ENCODE measurements around the gene DSG1. TPM values are rescaled to one million over a fixed set of nuclear protein-coding genes. Genes with fewer than 3 reads are reported as not detected.

Gene DSG1
- total RNA-seq = not detected

- H3K4me1 ChIP-seq = no peaks in the 10 kb centered on the region
- H3K4me3 ChIP-seq = no peak within 1 kb of the TSS
- intact Hi-C loops (cut with DNase I) = no loop called here
- DNase-seq (ENCODE audit: extremely low spot score) = no peak
- no peak within 1 kb of the TSS for H3K27ac ChIP-seq (replicated peaks in 1 of 4)
- no peaks in the 10 kb centered on the region for H3K9me3 ChIP-seq
- H3K27me3 ChIP-seq = no peaks in the 10 kb centered on the region
- WGBS = 90% methylated on average over 3 of the region's 3 CpGs
- no peaks in the 10 kb centered on the region for H3K36me3 ChIP-seq
- TF ChIP-seq, protein P1, sequence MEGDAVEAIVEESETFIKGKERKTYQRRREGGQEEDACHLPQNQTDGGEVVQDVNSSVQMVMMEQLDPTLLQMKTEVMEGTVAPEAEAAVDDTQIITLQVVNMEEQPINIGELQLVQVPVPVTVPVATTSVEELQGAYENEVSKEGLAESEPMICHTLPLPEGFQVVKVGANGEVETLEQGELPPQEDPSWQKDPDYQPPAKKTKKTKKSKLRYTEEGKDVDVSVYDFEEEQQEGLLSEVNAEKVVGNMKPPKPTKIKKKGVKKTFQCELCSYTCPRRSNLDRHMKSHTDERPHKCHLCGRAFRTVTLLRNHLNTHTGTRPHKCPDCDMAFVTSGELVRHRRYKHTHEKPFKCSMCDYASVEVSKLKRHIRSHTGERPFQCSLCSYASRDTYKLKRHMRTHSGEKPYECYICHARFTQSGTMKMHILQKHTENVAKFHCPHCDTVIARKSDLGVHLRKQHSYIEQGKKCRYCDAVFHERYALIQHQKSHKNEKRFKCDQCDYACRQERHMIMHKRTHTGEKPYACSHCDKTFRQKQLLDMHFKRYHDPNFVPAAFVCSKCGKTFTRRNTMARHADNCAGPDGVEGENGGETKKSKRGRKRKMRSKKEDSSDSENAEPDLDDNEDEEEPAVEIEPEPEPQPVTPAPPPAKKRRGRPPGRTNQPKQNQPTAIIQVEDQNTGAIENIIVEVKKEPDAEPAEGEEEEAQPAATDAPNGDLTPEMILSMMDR (IDR thresholded peaks at IDR 0.05) = no peak
- no peak for TF ChIP-seq POLR2AphosphoS5 (IDR thresholded peaks at IDR 0.05)
- no peak for TF ChIP-seq POLR2A (IDR thresholded peaks at IDR 0.05; ENCODE audit: low read depth)
- TF ChIP-seq EP300 (IDR thresholded peaks at IDR 0.05) = no peak
These were observed at the start of gene DSG1 for GRCh38 chr18:31317860-31318259. Gene DSG1, plus strand, starts transcription at chr18:31318160. Its CDS starts 141 bp downstream, at chr18:31318301.

DNA sequence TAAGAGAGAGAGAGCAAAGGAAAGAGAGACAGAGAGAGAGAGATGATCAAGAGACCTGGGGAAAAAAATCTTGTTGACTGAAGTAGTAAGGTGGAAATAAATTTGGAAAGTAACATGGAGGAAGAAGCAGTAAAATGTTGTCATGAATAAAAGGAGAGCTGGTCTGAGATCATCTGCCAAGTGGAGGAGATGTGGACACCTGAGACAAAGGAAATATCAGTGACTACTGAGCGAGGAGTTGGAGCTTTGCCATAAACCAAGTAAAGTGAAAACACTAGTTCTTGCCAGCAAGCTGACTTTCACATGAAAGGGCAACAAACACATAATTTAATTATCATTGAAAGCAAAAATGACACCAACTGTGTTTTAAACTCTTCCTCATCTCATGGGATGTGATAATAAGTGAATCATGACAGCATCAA, 49.0 kb upstream of the DSG1 start:
- Histone ChIP-seq H3K4me1 (no peaks in the 10 kb centered on the region), H3K27me3 (no peaks in the 10 kb centered on the region), H3K9me3 (no peaks in the 10 kb centered on the region), H3K27ac (replicated peaks in 1 of 4) (no peak overlapping the region), H3K4me3 (no peak overlapping the region), H3K36me3 (no peaks in the 10 kb centered on the region)
- no peak for TF ChIP-seq POLR2AphosphoS5 (IDR thresholded peaks at IDR 0.05)
- no peak for TF ChIP-seq EP300 (IDR thresholded peaks at IDR 0.05)
- TF ChIP-seq, protein P1 (IDR thresholded peaks at IDR 0.05) = no peak
- TF ChIP-seq POLR2A (IDR thresholded peaks at IDR 0.05; ENCODE audit: low read depth) = no peak
- no peak for DNase-seq (ENCODE audit: extremely low spot score)
- intact Hi-C loops (cut with DNase I) = no loop called here
- WGBS = 51% methylated on average over 1 of the region's 1 CpG

- DNase-seq (ENCODE audit: extremely low spot score) = no peak
- no peak overlapping the region for H3K4me3 ChIP-seq
- WGBS = 69% methylated on average over 6 of the region's 6 CpGs
- no peaks in the 10 kb centered on the region for H3K9me3 ChIP-seq
- H3K4me1 ChIP-seq = peaks cover 0 to 3% (median under 1%) of the 10 kb centered on the region in 4 donors
- H3K27me3 ChIP-seq = no peaks in the 10 kb centered on the region
- no peak for TF ChIP-seq POLR2A (IDR thresholded peaks at IDR 0.05; ENCODE audit: low read depth)
- TF ChIP-seq EP300 (IDR thresholded peaks at IDR 0.05) = no peak
- no peak for TF ChIP-seq POLR2AphosphoS5 (IDR thresholded peaks at IDR 0.05)
- TF ChIP-seq, protein P1 (IDR thresholded peaks at IDR 0.05) = no peak
- H3K36me3 ChIP-seq = no peaks in the 10 kb centered on the region
- H3K27ac ChIP-seq (replicated peaks in 1 of 4) = no peak overlapping the region
- intact Hi-C loops (cut with DNase I) = no loop called here
These were observed 48.4 kb upstream of the DSG1 start for GRCh38 chr18:31269566-31269965.

- intact Hi-C loops (cut with DNase I) = no loop called here
- WGBS = 91% methylated on average over 4 of the region's 4 CpGs
- Histone ChIP-seq H3K4me3 (no peak overlapping the region), H3K9me3 (no peaks in the 10 kb centered on the region), H3K27ac (replicated peaks in 1 of 4) (no peak overlapping the region), H3K36me3 (no peaks in the 10 kb centered on the region), H3K27me3 (no peaks in the 10 kb centered on the region), H3K4me1 (peaks cover 0 to 6% (median 3%) of the 10 kb centered on the region in 4 donors)
- no peak for DNase-seq (ENCODE audit: extremely low spot score)
- TF ChIP-seq EP300 (IDR thresholded peaks at IDR 0.05) (no peak), POLR2A (IDR thresholded peaks at IDR 0.05; ENCODE audit: low read depth) (no peak), POLR2AphosphoS5 (IDR thresholded peaks at IDR 0.05) (no peak)
- TF ChIP-seq, protein P1 (IDR thresholded peaks at IDR 0.05) = no peak
These were observed 47.4 kb upstream of the DSG1 start for GRCh38 chr18:31270578-31270977.

All from esophagus muscularis mucosa (tissue), 4 donors.